OCI-LY7 (cell line): ENCODE measurements around the gene FBLN2. TPM values are rescaled to one million over a fixed set of nuclear protein-coding genes. Genes with fewer than 3 reads are reported as not detected.

ENCODE experiments used
- BruUV-seq: library from RNA; stranded (reverse); fragments of 400-500 nt; replicated peaks from 2 replicates; lab custom pipeline; 2021; lab: Mats Ljungman, UMichigan
- CTCF ChIA-PET: fragments of 300-600 bp; sonication (Branson Sonifier 250); formaldehyde crosslinking; loops from one replicate; lab custom pipeline; 2022; ENCODE audit warnings: antibody characterized with exemption; ENCODE audit not compliant: unreplicated experiment; lab: Charles Lee
- POLR2A ChIA-PET: fragments of 300-600 bp; sonication (Branson Sonifier 250); formaldehyde crosslinking; loops from one replicate; lab custom pipeline; 2022; ENCODE audit warnings: antibody characterized with exemption; lab: Charles Lee
- DNase-seq: peaks from one replicate; pipeline ENCODE4 v3.0.0-alpha.2; 2015; ENCODE audit warnings: low spot score
- H2AFZ ChIP-seq: fragments of 200-600 bp; sonication (generic), shearing (Covaris generic); 2 replicates; pipeline ENCODE4 v1.6.1; 2014; ENCODE audit warnings: mild to moderate bottlenecking, antibody characterized with exemption, low read length, moderate library complexity
- H3K27ac ChIP-seq: fragments of 200-600 bp; sonication (generic); 2 replicates; pipeline ENCODE4 v1.5.1; 2014; ENCODE audit warnings: mixed run types, low read depth, mild to moderate bottlenecking, moderate library complexity, low read length, inconsistent platforms; ENCODE audit not compliant: poor library complexity, severe bottlenecking
- H3K36me3 ChIP-seq: fragments of 200-600 bp; sonication (generic); 2 replicates; pipeline ENCODE4 v1.6.1; 2014; ENCODE audit warnings: mild to moderate bottlenecking, antibody characterized with exemption, low read length, moderate library complexity, mixed read lengths; ENCODE audit not compliant: insufficient read depth
- H3K4me1 ChIP-seq: fragments of 200-600 bp; sonication (generic); 2 replicates; pipeline ENCODE4 v1.5.1; 2014; ENCODE audit warnings: mild to moderate bottlenecking, low read length; ENCODE audit not compliant: insufficient read depth, poor library complexity, severe bottlenecking
- H3K4me2 ChIP-seq: fragments of 200-600 bp; sonication (generic); 2 replicates; pipeline ENCODE4 v1.6.1; 2014; ENCODE audit warnings: mild to moderate bottlenecking, low read length
- H3K4me3 ChIP-seq: fragments of 200-600 bp; sonication (generic); 2 replicates; pipeline ENCODE4 v1.5.1; 2014; ENCODE audit warnings: mild to moderate bottlenecking, low read depth, low read length; ENCODE audit not compliant: poor library complexity, severe bottlenecking
- H3K79me2 ChIP-seq: fragments of 200-600 bp; sonication (generic); 2 replicates; pipeline ENCODE4 v1.6.1; 2016; ENCODE audit warnings: low read depth, mild to moderate bottlenecking, low read length, moderate library complexity, mixed read lengths; ENCODE audit not compliant: insufficient read depth
- H3K9me2 ChIP-seq: fragments of 200-600 bp; sonication (generic); 2 replicates; pipeline ENCODE4 v1.6.1; 2016; ENCODE audit warnings: mild to moderate bottlenecking, low read length, mixed read lengths; ENCODE audit not compliant: insufficient read depth
- H3K9me3 ChIP-seq: fragments of 200-600 bp; sonication (generic); 2 replicates; pipeline ENCODE4 v1.6.1; 2014; ENCODE audit warnings: mild to moderate bottlenecking, mixed run types, low read length, mixed read lengths
- H4K20me1 ChIP-seq: fragments of 200-600 bp; sonication (generic); 2 replicates; pipeline ENCODE4 v1.6.1; 2014; ENCODE audit warnings: mild to moderate bottlenecking, antibody characterized with exemption, low read length, moderate library complexity, mixed read lengths; ENCODE audit not compliant: insufficient read depth
- CTCF ChIP-seq: fragments of 200-600 bp; sonication (generic); conservative IDR thresholded peaks from 2 replicates; pipeline ENCODE4 v1.5.1; 2014; ENCODE audit warnings: mild to moderate bottlenecking, antibody characterized with exemption, low read length, moderate library complexity, mixed read lengths
- EZH2phosphoT487 ChIP-seq: fragments of 200-600 bp; sonication (generic); IDR thresholded peaks from 2 replicates; pipeline ENCODE4 v1.6.1; 2018; ENCODE audit warnings: low read depth, borderline replicate concordance, mild to moderate bottlenecking, mixed run types, antibody characterized with exemption, low read length, moderate library complexity, mixed read lengths
- intact Hi-C: fragments of 100-400 bp; cut with micrococcal nuclease; formaldehyde crosslinking; loops from one replicate; pipeline ENCODE4 v1.10.0; 2022; ENCODE audit not compliant: unreplicated experiment
- total RNA-seq, 2 experiments: library from RNA; depleted of rRNA in 1 of 2; stranded (reverse); fragments of >200 nt in 1 of 2; shearing (Covaris generic) in 1 of 2; gene quantifications; 2 replicates each; pipeline ENCODE4 v1.2.3, GENCODE V29; 2014 to 2022

Gene FBLN2
- total RNA-seq, 2 experiments from 2014 or later = not detected

- Histone ChIP-seq H3K9me3 (no peaks in the 10 kb centered on the region), H4K20me1 (no peaks in the 10 kb centered on the region), H3K27ac (no peak overlapping the region), H3K79me2 (no peaks in the 10 kb centered on the region), H2AFZ (no peak overlapping the region), H3K4me2 (no peak overlapping the region), H3K4me1 (no peaks in the 10 kb centered on the region), H3K9me2 (no peaks in the 10 kb centered on the region), H3K4me3 (no peak overlapping the region), H3K36me3 (no peaks in the 10 kb centered on the region)
- POLR2A ChIA-PET = no interaction called here
- BruUV-seq = no TSS peak
- intact Hi-C loops = no loop called here
- no peak for TF ChIP-seq CTCF
- TF ChIP-seq EZH2phosphoT487 = no peak
- no peak for DNase-seq
- CTCF ChIA-PET = no interaction called here
These were observed 26.6 kb downstream of the FBLN2 start for GRCh38 chr3:13575459-13576061.

GRCh38 chr3:13577181-13578121, 28.5 kb downstream of the FBLN2 start:
- no peak overlapping the region for H2AFZ ChIP-seq
- no peaks in the 10 kb centered on the region for H3K4me1 ChIP-seq
- no peak overlapping the region for H3K4me3 ChIP-seq
- no peaks in the 10 kb centered on the region for H3K79me2 ChIP-seq
- H3K36me3 ChIP-seq = no peaks in the 10 kb centered on the region
- no peaks in the 10 kb centered on the region for H4K20me1 ChIP-seq
- H3K4me2 ChIP-seq = no peak overlapping the region
- no peak overlapping the region for H3K27ac ChIP-seq
- TF ChIP-seq CTCF (no peak), EZH2phosphoT487 (no peak)
- intact Hi-C loops = no loop called here
- POLR2A ChIA-PET = no interaction called here
- no peak for DNase-seq
- no peaks in the 10 kb centered on the region for H3K9me3 ChIP-seq
- CTCF ChIA-PET = no interaction called here
- no TSS peak for BruUV-seq
- H3K9me2 ChIP-seq = no peaks in the 10 kb centered on the region

- Histone ChIP-seq H3K4me1 (no peaks in the 10 kb centered on the region), H3K4me3 (no peak overlapping the region), H2AFZ (no peak overlapping the region), H3K36me3 (no peaks in the 10 kb centered on the region), H3K9me3 (no peaks in the 10 kb centered on the region), H3K79me2 (no peaks in the 10 kb centered on the region), H4K20me1 (no peaks in the 10 kb centered on the region), H3K9me2 (no peaks in the 10 kb centered on the region), H3K4me2 (no peak overlapping the region), H3K27ac (no peak overlapping the region)
- DNase-seq = no peak
- BruUV-seq = no TSS peak
- intact Hi-C loops = no loop called here
- TF ChIP-seq EZH2phosphoT487 (no peak), CTCF (no peak)
- ChIA-PET POLR2A (no interaction called here), CTCF (no interaction called here)
These were observed 29.3 kb downstream of the FBLN2 start for GRCh38 chr3:13578251-13578650.
